T-helper 1 cell treated with Interleukin-12 subunit alpha and Interleukin-12 subunit beta and Interleukin-4 antibody, amounts not matched to agents 30 ng/mL and 1 ng/mL, for 36 hours (primary cell): ENCODE results near the gene STIM2. TPM values are rescaled to one million over a fixed set of nuclear protein-coding genes. Genes with fewer than 3 reads are reported as not detected.

Experiments used
- intact Hi-C: fragments of 100-400 bp; cut with micrococcal nuclease; formaldehyde crosslinking; loops from one replicate; pipeline ENCODE4 v1.15.1; 2024
- total RNA-seq: library from RNA; stranded (reverse); gene quantifications from 2 replicates; pipeline ENCODE4 v1.2.3, GENCODE V29; 2022

The STIM2 gene
- total RNA-seq, 1 donor from 2014 or later = 56.7 TPM

DNA sequence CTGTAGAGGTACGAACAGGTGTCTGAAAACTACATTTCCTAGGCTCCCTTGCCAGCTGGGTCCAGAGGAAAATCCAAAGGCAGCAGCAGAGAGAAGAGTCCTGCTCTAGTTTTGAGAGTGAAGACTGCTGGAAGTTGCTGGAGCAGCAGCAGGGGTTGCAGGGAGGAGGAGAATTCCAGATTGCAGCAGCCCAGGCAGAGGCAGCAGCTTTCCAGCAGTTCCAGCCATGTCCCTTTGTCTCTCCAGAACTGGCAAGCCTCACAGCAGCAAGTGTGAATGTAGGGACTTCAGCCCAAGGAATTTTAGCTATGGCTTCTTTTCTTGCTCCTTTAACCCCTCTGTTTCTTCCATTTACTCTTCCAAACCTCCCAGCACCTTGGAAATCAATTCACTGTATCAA, 24.1 kb upstream of the STIM2 start:
- intact Hi-C loops = no loop called here

DNA sequence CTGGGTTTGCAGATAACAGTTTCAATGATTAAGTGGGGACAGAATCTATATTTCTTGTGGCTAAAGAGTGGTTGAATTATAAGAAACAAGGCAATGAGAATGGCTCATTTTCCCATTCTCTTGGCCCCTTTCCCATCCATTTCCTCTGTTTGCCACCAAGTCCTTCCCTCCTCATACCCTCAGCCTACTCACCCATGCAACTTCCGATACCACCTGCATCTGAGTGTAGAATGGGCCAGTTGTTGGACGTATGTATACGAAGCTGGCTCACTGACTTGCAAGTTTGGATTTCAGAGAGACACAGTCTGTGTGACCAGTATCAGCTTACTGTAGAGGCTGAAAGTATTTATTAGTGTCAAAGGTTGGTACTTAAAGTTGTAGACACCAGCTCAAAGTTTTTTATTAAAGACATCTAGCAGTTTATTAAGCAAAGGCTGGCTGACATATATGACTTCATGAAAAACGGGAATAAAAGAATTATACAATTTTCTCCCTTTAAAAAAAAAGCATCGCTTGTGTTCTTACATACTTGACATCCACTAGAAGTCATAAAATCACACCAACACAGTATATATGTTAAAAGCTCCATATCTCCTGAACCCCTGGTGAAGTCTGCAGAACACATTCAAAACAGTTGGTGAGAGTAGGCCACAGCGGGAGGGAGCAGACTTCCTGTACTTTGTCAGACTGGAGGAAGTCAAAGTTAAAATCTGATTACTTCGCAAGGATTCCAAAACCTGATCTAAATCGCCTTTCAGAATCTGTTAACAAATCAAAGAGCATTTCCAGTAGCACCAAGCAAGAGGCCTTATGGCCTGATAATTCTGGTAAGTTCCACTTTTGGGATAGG, 22.4 kb upstream of the STIM2 start:
- intact Hi-C loops = no loop called here

DNA sequence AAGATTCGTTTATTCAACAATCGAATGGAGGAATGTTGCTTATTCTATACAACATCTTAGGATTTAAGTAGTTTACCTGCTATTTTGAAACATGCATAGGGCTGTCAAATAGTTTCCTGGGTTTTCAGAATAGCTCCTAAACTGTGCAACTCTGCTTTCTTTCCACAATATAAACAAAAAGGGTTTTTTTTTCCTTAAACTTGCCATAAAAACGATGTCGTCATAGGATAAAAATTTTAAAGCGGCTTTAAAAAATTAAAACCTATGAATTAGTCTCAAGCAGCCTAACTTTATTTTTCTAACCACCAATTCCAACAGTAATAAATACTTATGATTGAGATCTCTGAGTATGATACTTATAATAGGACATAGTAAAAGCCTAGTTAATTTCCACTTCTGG, 21.6 kb upstream of the STIM2 start:
- intact Hi-C loops = no loop called here

DNA sequence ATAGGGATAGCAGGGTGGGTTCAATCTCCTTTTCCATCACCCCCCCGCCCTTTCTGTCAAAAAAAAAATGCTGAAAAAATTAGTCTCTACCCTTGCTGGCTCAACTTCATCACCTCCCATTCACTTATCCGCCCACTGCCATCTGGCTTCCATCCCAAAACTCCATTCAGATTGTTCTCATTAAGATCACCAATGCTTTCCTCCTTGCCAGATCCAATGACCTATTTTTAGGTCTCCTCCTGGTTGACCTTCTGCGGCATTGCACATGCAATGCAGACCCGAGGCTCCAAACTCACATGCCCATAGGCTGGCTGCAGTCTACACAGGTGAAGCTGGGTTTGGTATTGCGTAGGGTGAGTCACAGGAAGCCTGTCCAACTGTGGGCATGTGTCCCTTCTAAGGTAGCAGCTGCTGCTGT, 21.1 kb upstream of the STIM2 start:
- intact Hi-C loops = no loop called here

DNA sequence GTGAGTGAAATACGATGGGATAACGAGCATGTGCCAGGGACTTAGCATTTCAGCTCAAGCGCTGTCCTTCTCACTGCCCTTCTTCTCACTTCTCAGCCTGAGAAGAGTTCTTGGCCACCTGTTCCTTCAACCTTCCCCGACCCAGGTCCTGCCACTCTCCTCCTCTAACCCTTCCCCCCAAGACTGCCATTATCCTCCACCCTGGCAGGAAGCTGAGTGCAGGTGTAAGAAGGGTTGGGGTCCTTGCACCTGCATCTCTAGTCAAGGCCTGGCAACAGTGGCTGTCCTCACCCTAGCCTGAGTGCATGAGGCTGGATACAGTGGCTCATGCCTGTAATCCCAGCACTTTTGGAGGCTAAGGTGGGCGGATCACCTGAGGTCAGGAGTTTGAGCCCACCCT, 19.9 kb upstream of the STIM2 start:
- intact Hi-C loops = no loop called here

DNA sequence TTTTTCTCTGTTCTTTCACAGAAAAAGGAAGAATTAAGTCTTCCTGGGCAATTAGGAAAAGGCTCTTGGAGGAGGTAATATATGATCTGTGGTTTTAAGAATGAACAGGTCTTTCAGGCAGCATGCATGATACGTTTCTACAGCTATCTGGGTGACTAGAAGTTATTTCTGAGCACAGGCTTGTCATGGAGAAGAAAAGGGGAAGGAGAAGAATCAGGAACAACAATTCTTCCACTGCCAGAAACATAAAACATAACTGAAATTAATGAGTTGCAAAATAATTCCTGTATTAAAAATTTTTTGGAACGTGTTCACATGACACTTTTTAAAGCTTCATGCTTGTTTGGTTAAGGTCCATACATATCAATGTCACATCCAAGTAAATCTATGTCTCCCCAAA, 17.7 kb upstream of the STIM2 start:
- intact Hi-C loops = no loop called here

DNA sequence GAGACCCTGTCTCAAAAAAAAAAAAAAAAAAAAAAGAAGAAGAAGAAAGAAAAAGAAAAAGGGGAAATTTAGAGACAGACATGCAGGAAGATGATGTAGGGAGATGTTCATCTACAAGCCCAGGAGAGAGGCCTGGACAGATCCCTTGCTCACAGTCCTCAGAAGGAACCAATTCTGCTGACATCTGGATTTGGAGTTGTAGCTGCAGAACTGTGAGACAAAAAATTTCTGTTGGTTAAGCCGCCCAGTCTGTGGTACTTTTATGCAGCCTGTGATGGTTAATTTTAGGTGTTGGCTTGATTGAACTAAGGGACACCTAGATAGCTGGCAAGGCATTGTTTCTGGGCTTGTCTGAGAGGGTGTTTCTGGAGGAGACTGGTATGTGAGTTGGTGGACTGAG, 10.1 kb upstream of the STIM2 start:
- intact Hi-C loops = no loop called here

DNA sequence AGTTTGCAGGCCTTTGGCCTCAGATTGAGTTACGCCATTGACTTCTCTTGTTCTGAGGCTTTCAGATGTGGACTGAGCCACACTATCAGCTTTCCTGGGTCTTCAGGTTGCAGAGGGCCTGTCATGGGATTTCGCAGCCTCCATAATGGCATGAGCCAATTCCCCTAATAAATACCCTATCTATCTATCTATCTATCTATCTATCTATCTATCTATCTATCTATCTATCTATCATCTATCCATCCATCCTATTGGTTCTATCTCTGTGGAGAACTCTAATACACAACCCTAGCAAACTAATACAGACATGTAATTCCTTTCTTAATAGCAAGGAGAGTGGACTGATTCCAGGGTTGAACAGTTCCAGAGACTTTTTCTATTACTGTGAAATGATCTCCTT, 9.5 kb upstream of the STIM2 start:
- intact Hi-C loops = no loop called here

DNA sequence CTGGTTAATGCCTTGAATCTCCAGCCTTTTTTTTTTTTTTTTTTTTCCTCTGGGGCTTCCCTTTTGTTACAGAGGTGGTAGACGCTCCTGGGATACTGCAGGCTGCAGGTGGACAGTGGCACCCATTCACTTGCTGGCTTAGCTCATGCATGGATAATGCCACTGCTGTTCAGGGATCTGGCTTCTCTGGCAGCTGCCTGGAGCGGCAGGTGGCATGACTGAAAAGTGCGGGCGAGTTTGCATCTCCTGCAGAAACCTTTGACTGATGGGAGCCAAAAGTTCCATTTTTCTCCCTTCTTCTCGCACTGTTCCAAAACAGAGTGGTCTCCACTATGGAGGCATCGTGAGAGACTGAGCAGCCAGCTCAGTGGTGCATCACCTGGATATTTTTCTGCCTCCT, 5.9 kb upstream of the STIM2 start:
- intact Hi-C loops = loop anchor here (5.0 kb wide), 2 partner anchors 482 to 1542 kb away; partner anchors contain the start of gene ZCCHC4

DNA sequence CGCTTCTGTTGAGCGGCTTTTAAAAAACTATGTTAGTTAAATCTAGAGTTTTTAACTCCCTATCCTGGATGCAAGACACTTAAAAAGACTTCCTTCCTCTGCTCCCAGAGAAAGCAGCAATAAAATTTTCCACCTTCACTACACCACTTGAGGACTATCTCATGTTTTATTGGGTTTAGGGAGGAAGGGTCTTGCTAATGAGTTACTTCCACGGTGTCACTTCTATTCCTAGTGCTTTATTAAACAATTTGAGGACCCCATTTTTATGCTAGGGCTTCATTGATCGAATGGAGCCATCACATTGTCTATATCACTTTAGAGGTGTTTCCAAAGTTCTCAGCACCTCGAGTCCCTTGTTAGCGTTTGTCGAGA, 3.7 kb upstream of the STIM2 start:
- intact Hi-C loops = loop anchor here (1.0 to 5.0 kb wide), 8 partner anchors 34 to 1624 kb away; partner anchors contain the start of gene ZCCHC4

DNA sequence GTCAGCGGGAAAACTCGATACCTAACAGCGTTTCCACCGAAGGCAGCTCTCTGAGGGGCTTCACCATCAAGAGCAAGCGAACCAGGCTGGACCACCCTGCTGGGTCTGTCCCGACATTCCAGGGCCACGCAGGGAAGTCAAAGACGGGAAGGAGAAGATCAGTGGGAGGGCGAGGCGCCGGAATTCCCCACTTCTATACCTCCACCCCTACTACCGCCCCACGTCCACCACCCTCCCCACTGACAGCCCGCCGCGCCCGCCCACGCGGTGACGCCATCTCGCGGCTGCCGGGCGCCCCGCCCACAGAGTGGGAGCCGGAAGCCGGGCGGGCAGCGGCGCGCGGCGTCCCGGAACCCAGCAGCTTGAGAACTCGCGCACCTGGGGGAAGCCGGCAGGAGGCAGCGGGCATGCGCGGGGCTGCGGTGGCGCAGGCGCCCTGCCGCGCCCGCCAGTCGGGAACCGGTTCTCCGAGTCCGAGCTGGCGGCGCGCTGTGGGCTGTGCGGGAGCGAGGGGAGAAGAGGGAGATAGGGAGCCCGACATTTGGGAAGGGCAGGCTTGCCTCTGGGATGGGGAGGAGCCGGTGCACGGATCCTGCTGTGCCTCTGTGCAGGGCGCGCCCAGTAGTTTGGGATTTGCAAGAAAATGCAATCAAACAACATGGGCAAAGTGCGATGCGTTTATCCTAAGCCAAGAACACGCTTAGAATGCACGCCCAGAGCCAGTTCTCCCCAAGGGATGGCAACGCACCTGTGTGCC, 3.2 kb upstream of the STIM2 start:
- intact Hi-C loops = loop anchor here (1.0 to 5.0 kb wide), 8 partner anchors 35 to 1625 kb away; partner anchors contain the start of gene ZCCHC4

DNA sequence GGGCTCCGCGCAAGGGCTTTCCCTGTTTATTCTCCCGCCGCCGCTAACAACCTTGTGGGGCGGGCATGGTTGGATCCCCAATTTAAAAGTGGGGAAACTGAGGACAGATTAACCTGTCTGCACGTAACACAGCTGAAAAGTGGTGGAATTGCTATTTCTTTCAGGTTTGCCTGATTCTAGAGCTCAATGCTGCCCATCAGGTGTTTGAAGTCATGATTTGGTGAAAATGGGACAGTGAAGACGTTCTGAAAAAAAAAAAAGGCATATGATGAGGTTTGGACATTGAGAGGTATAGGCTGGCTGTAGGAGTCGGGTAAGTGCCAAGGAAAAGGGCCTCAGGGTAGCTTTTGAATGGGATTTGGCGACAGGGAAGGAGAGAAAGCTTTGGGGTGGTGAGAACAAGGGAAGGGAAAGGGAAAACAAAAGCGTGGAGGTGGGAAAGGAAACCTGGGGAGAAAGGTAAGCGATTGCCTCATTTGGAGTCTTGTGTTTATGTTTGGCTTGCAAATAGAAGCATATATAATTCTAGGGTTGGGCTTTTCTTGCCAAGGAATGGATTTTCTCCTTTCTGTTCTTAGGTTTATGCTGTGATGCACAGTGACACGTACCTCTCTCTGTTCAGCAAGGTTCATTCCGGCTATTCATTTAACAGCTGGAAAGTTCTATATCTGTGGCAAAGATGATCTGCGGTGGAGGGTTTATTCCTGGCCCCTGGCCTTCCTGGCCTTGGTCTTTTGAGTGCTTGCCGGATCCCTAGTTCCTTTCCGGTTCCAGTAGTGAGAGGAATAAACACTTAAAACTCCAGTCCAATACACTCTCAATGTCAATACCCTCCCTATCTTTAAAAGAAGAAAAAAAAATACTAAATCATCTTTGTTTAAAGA, 2.4 kb upstream of the STIM2 start:
- intact Hi-C loops = loop anchor here (5.0 kb wide), 2 partner anchors 486 to 1546 kb away; partner anchors contain the start of gene ZCCHC4

DNA sequence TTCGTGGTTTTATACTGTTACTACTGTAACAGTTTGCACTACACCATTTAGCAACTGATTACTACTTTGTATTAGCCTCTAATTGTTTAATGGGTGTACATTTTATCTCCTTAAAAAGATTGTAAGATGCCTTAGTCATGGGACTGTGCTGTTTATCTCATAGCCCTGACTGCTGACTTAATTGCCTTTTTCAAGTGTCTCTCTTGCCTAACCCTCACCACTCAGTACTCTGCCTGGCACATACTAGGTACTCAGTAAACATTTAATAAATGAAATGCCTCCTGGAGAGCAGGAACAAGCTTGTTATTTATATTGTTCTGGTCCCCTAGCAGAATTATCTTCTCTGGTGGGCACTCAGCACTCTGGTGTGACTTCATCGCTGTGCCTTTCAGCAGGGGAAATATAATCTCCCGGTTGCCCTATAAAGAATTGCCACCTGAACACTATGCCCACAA, 1.7 kb upstream of the STIM2 start:
- intact Hi-C loops = loop anchor here (5.0 kb wide), 2 partner anchors 487 to 1547 kb away; partner anchors contain the start of gene ZCCHC4

DNA sequence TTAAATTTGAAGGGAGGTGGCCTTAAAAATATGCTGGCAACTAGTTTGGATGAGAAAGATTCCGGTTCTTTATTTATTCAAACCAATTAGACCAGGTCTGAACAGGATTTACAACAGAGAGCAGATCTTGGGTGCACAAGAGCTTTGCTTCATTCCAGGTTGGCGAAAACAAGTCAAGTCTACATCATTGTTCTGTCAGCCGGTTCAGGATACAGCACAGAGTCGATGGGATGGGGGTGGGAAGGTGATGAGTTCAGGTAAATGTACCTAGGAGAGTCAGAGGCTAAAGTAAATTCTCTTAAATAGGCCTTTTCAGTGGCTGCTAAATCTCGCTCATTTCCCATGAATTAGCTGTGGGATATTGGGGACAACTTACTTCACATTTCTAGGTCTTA, 882 bp upstream of the STIM2 start:
- intact Hi-C loops = loop anchor here (1.0 to 5.0 kb wide), 14 partner anchors 25 to 1699 kb away; partner anchors contain the start of genes SEL1L3, SEPSECS, SMIM20 and TBC1D19

DNA sequence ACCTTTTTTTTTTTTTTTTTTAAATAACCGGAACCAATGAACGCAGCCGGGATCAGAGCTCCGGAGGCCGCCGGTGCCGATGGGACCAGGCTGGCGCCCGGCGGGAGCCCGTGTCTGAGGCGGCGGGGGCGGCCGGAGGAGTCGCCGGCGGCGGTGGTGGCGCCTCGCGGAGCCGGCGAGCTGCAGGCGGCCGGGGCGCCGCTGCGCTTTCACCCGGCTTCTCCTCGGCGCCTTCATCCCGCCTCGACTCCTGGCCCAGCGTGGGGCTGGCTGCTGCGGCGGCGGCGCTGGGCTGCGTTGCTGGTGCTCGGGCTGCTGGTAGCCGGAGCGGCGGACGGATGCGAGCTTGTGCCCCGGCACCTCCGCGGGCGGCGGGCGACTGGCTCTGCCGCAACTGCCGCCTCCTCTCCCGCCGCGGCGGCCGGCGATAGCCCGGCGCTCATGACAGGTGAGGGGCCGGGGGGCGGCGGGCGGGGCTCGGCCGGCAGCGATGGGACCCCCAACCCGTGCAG, 337 bp downstream of the STIM2 start:
- intact Hi-C loops = loop anchor here (1.0 to 5.0 kb wide), 13 partner anchors 12 to 1701 kb away; partner anchors contain the start of genes SEL1L3, SEPSECS, SMIM20 and TBC1D19

DNA sequence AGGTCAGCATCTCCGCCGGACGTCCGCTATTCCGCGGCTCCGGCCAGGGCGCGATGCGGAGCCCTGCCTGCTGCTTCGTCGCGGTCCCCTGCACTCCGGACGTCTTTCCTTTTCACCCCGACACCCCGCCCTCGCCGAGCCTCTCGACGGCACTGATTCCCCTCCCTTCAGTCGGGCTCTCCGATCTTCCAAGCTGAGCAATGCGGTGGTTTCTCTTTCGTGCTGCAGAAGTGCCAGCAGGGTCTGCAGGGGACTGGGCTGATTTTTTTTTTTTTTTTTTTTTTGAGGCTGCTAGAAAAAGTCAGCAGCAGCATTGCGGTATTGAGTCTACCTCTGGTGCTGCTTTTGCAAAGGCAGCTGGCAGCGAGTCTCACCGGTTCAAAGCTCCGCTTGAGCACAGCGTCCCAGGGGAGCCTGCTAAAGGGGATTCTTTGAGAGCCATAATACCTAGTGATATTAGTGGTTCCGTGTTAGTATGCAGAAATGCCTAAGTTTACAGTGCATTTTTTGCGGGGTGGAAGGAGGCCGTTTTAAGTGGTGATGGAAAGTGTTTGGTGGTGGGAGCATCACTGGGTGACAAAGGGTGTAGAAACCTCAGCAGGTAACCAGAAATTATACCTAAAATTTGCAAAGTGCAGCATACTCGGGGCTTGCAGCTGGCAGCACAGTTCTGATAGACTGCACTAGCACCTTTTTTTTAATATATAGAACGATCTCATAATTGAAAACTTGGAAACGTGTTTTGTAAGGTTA, 969 bp downstream of the STIM2 start:
- intact Hi-C loops = loop anchor here (1.0 to 5.0 kb wide), 6 partner anchors 12 to 999 kb away; partner anchors contain the start of gene SEL1L3

DNA sequence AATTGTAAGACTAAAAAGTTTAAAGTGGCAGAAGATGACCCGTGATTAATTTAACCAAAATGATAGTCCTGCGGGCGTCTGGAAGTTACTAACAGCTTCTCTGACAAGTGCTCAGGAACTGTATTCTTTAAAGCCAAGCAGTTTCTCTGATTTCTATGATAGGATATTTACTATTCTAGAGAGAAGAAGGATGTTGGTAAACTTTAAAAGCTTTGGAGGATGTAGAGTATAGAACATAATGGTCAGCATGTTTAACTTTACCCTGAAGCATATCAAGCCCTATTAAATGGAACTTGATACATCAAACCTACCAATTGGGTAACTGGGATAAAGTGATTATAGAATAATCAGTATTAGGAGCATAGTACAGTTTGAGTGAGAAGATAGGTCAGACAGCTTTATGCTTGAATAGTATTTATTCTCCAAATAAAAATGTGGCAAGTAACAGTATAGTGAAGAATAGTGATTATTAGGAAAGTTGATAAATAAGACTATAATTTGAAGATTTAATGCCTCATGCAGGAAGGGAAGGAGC, 1.8 kb downstream of the STIM2 start:
- intact Hi-C loops = loop anchor here (5.0 kb wide), 2 partner anchors 875 to 1000 kb away; partner anchors contain the start of gene SEL1L3

DNA sequence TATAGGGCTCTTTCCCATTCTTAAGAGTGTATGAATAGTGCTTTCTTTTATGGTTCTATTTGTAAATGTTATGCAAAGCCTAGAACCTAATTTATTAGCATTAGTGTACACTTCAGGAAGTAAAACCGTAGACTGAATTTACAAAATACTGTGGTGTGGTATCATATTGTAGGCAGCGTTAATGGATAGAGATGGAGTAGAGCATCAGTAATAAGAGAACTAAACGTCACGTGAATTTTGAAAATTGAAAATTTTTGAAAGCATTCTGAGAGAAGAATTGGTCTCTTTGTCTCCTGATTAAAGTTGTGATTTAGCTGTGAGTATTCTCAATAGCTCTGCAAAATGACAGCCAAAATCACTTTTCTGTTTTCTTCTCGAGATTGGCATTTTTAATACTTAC, 2.9 kb downstream of the STIM2 start:
- intact Hi-C loops = loop anchor here (5.0 kb wide), 2 partner anchors 876 to 1001 kb away; partner anchors contain the start of gene SEL1L3

DNA sequence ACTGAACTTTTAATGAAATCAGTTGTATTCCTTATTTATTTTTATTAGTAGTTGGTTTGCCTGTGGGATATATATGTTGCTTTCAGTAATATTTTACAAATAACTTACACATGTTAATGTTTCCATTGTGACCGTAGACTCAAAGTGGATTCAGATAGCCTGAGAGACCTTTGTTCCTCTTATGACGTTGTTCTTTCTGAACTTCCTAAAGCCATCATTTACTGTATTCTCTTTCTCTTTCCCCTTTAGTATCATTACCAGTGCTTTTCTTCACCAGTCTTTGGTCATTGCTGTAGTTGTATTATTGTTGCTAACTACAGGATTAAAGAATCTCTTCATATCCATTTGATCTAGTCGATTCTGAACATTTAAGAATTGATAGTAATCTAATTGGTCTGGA, 4.3 kb downstream of the STIM2 start:
- intact Hi-C loops = loop anchor here (5.0 kb wide), 2 partner anchors 878 to 1003 kb away; partner anchors contain the start of gene SEL1L3
